ENCODE results near the gene ITGBL1.

DNA sequence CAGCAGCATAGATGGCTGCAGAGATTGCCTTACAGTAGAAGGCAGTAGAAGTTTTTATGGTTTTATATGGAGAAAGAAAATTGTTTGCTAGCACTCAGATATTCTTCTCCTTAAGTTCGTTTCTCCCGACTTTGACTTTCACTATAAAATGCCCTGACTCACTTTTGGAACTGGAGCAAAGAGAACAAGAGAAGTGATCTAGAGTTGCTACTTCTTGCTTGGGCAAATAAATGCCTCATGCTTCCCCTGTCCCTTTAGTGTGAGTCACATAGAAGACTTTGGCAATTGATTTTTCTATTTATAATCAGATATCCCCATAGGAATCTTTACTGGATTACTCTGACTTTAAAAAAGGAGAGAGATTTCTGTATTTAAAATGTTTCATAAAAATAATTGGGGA, 46.9 kb downstream of the ITGBL1 start:
- TF ChIP-seq, protein P1, sequence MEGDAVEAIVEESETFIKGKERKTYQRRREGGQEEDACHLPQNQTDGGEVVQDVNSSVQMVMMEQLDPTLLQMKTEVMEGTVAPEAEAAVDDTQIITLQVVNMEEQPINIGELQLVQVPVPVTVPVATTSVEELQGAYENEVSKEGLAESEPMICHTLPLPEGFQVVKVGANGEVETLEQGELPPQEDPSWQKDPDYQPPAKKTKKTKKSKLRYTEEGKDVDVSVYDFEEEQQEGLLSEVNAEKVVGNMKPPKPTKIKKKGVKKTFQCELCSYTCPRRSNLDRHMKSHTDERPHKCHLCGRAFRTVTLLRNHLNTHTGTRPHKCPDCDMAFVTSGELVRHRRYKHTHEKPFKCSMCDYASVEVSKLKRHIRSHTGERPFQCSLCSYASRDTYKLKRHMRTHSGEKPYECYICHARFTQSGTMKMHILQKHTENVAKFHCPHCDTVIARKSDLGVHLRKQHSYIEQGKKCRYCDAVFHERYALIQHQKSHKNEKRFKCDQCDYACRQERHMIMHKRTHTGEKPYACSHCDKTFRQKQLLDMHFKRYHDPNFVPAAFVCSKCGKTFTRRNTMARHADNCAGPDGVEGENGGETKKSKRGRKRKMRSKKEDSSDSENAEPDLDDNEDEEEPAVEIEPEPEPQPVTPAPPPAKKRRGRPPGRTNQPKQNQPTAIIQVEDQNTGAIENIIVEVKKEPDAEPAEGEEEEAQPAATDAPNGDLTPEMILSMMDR (IDR thresholded peaks at IDR 0.05), result no peak
- no peak for TF ChIP-seq EZH2 (IDR thresholded peaks at IDR 0.05; ENCODE audit: borderline replicate concordance, insufficient read depth, low read depth, low read length, poor library complexity, severe bottlenecking)

All from B cell (primary cell).